Lower lobe of right lung (tissue), 2 donors: ENCODE results near the gene ZNF827. TPM values are rescaled to one million over a fixed set of nuclear protein-coding genes. Genes with fewer than 3 reads are reported as not detected.

Source experiments
- ATAC-seq, 2 donors: fragments of 200-7000 bp; cut with Tn5 transposase; one replicate each; pipeline ENCODE4 v1.9.1; 2020 to 2022; ENCODE audit warnings: mild to moderate bottlenecking in 2 of 2, moderate library complexity in 2 of 2
- DNase-seq: peaks from one replicate; pipeline ENCODE4 v3.0.0-alpha.2; 2020
- H3K27ac ChIP-seq: fragments of 200-600 bp; one replicate; pipeline ENCODE4 v1.8.0; 2022
- H3K27me3 ChIP-seq: fragments of 200-600 bp; one replicate; pipeline ENCODE4 v1.8.0; 2022; ENCODE audit warnings: low read depth
- H3K36me3 ChIP-seq: fragments of 200-600 bp; one replicate; pipeline ENCODE4 v1.8.0; 2022; ENCODE audit warnings: mild to moderate bottlenecking
- H3K4me1 ChIP-seq: fragments of 200-600 bp; one replicate; pipeline ENCODE4 v1.8.0; 2022
- H3K4me3 ChIP-seq: fragments of 200-600 bp; one replicate; pipeline ENCODE4 v1.8.0; 2022; ENCODE audit warnings: mild to moderate bottlenecking
- H3K9me3 ChIP-seq: fragments of 200-600 bp; one replicate; pipeline ENCODE4 v1.8.0; 2022
- intact Hi-C: fragments of 100-400 bp; cut with DNase I; formaldehyde crosslinking; loops from one replicate; pipeline ENCODE4 v1.11.0; 2022
- total RNA-seq: library from RNA; stranded (reverse); fragmentation: NEBNext Ultra II Directional; extraction: Animal tissue kit (Norgen Biotek cat#: 25700); gene quantifications from one replicate; pipeline ENCODE4 v1.2.1, GENCODE V29; 2021
- TF ChIP-seq, protein P1 (sequence below): fragments of 200-600 bp; IDR thresholded peaks from one replicate; pipeline ENCODE4 v1.8.0; 2022; ENCODE audit warnings: antibody characterized with exemption, mild to moderate bottlenecking
- donor health status: DM: no; HTN: yes; CAD: no; lungs with severe emphysema.

Gene ZNF827
- total RNA-seq, 1 donor from 2014 or later: 11.3 TPM

DNA sequence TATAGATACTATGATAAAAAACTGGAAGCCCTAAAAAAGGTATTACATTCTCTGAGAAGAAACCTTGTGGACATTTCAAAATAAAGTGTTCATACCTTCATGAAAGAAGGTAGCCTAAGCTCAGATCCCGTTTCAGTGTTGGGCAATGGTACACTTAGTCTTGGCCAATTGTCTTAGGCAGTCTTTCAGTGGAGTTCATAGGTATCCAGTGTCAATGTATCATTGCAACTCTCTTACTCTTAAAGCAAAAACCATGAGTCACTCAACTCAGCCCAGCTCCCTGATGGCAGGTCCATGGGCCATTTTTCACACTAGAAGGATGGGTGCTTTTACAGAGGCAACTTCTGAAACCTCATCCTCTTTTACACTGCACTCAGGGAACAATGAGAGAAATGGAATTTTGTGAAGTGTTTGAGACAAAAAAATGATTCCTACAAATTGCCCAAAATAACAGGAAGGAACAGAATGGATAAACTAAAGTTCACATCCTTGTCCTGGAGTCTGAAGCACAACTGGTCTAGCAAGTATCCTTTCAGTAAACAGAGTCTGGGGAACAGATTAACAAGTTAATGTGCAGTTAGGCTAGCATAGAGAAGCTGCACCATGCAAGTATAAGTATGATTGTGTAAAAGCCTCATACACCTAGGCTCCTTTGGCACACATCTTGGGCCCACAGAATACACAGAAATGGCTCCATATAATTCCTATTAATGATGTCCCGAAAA is 7.0 kb upstream of the ZNF827 start:
- no peaks in the 10 kb centered on the region for H3K27me3 ChIP-seq
- DNase-seq (no peak), ATAC-seq (no peak)
- TF ChIP-seq, protein P1, sequence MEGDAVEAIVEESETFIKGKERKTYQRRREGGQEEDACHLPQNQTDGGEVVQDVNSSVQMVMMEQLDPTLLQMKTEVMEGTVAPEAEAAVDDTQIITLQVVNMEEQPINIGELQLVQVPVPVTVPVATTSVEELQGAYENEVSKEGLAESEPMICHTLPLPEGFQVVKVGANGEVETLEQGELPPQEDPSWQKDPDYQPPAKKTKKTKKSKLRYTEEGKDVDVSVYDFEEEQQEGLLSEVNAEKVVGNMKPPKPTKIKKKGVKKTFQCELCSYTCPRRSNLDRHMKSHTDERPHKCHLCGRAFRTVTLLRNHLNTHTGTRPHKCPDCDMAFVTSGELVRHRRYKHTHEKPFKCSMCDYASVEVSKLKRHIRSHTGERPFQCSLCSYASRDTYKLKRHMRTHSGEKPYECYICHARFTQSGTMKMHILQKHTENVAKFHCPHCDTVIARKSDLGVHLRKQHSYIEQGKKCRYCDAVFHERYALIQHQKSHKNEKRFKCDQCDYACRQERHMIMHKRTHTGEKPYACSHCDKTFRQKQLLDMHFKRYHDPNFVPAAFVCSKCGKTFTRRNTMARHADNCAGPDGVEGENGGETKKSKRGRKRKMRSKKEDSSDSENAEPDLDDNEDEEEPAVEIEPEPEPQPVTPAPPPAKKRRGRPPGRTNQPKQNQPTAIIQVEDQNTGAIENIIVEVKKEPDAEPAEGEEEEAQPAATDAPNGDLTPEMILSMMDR: no peak
- H3K4me3 ChIP-seq: no peak overlapping the region
- H3K9me3 ChIP-seq: no peaks in the 10 kb centered on the region
- H3K4me1 ChIP-seq: no peaks in the 10 kb centered on the region
- no peaks in the 10 kb centered on the region for H3K36me3 ChIP-seq
- intact Hi-C loops: no loop called here
- H3K27ac ChIP-seq: no peak overlapping the region

GRCh38 chr4:145944886-145945285 is 6.3 kb upstream of the ZNF827 start:
- DNase-seq (no peak), ATAC-seq (no peak)
- Histone ChIP-seq H3K4me3 (no peak overlapping the region), H3K4me1 (no peaks in the 10 kb centered on the region), H3K27me3 (no peaks in the 10 kb centered on the region), H3K27ac (no peak overlapping the region), H3K36me3 (no peaks in the 10 kb centered on the region), H3K9me3 (no peaks in the 10 kb centered on the region)
- TF ChIP-seq, protein P1: no peak
- intact Hi-C loops: no loop called here

DNA sequence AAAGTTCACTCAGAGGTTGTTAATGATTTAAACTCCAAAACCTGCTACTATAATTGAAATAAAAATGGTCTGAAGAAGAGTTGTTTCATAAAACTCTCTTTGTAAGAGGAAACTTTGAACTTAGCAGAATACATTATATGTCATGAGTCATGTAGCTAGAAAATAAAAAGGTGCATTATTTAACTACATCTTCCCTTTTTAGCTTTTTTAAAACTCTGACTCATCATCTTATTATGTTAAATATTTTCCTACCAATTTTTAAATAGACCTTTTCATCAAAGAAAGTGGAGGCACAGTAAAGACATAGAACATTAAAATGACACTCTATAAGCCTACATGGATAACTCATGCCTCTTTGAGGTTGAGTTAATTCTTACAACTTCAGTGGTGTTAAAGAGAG is 1.2 kb upstream of the ZNF827 start:
- Histone ChIP-seq H3K4me3 (no peak overlapping the region), H3K27ac (no peak overlapping the region), H3K4me1 (peaks cover 10% of the 10 kb centered on the region), H3K9me3 (no peaks in the 10 kb centered on the region), H3K27me3 (no peaks in the 10 kb centered on the region), H3K36me3 (no peaks in the 10 kb centered on the region)
- TF ChIP-seq, protein P1: no peak
- DNase-seq (no peak), ATAC-seq (no peak)
- intact Hi-C loops: no loop called here

- intact Hi-C loops: no loop called here
- Histone ChIP-seq H3K4me3 (no peak overlapping the region), H3K4me1 (peaks cover 10% of the 10 kb centered on the region), H3K27me3 (no peaks in the 10 kb centered on the region), H3K36me3 (no peaks in the 10 kb centered on the region), H3K9me3 (no peaks in the 10 kb centered on the region), H3K27ac (no peak overlapping the region)
- ATAC-seq: no peak
- no peak for DNase-seq
- TF ChIP-seq, protein P1: no peak
These were observed 773 bp upstream of the ZNF827 start for GRCh38 chr4:145939441-145939750.

DNA sequence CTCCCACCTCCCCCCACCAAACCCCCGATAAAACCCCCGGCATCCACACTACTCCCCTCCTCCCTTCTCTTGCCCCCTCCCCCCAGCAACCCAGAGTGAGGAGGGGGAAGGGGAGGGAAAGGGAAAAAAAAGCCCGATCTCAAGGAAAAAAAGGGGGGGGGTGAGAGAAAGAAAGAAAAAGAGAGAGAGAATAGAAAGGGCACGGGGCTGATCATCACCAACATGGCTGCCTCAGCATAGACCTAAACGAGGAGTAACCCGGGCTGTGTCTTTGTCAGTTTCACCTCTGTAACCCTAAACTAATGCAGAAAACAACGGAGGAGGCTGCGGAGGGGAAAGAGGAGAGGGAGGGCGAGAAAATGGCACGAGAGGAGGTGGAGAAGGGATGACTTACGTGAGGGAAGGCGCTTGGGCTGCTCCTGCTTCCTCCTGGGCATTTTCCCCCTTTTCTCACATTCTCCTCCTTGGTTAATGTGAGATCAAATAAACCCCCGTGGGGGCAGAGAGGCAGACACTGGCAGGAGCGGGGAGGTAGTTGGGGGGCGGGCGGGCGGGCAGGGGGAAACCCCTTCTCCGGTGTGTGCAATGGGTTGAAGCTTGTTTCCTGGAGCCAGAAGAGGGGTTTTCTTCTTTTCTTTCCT is 532 bp downstream of the ZNF827 start:
- intact Hi-C loops: no loop called here

More for the DNA sequence above, 532 bp downstream of the ZNF827 start:
- no peak for DNase-seq
- peak; percentile 20 to 44 for ATAC-seq
- Histone ChIP-seq H3K9me3 (no peaks in the 10 kb centered on the region), H3K4me3 (peak overlapping the region; percentile 80), H3K4me1 (peaks cover 10% of the 10 kb centered on the region), H3K27ac (peak overlapping the region; percentile 67), H3K36me3 (no peaks in the 10 kb centered on the region), H3K27me3 (no peaks in the 10 kb centered on the region)
- TF ChIP-seq, protein P1: no peak
